ENCODE results near the gene AKAP5.

DNA sequence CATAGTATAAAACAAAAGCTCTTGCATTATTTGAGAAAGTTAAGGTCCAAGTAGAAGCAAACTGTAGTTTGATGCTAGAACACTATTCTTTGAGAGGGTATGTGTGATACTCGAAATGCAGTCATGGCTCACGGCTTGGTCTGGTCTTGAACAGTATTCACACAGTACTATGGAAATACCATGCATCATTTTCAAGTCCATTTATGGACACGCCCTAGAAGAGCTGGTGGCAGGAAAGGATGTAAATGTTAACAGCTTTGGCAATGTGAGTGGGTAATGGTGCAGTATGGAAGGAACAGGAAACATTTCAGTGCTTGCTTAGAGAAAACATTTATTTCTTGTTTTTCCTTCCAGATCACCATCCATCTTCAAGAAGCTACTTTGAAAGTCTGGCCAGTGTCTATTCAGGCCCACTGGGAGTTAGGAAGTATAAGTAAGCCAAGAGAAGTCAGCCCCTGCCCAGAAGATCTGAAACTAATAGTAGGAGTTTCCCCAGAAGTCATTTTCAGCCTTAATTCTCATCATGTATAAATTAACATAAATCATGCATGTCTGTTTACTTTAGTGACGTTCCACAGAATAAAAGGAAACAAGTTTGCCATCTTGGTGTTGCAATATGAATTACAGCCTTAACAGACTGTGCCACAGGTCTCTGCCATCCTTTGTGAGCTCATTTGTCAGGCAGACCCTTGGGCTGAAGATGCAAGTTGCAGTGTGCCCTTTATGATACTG, 5.7 kb upstream of the AKAP5 start:
- TF ChIP-seq, protein P1, sequence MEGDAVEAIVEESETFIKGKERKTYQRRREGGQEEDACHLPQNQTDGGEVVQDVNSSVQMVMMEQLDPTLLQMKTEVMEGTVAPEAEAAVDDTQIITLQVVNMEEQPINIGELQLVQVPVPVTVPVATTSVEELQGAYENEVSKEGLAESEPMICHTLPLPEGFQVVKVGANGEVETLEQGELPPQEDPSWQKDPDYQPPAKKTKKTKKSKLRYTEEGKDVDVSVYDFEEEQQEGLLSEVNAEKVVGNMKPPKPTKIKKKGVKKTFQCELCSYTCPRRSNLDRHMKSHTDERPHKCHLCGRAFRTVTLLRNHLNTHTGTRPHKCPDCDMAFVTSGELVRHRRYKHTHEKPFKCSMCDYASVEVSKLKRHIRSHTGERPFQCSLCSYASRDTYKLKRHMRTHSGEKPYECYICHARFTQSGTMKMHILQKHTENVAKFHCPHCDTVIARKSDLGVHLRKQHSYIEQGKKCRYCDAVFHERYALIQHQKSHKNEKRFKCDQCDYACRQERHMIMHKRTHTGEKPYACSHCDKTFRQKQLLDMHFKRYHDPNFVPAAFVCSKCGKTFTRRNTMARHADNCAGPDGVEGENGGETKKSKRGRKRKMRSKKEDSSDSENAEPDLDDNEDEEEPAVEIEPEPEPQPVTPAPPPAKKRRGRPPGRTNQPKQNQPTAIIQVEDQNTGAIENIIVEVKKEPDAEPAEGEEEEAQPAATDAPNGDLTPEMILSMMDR (IDR thresholded peaks at IDR 0.05): no peak
- TF ChIP-seq POLR2A (IDR thresholded peaks at IDR 0.05): no peak
